NB4 (cell line): ENCODE data around the gene TNFSF8.

Source experiments
- CTCF ChIP-seq: IDR thresholded peaks from one replicate; pipeline ENCODE4 v1.5.1; 2012; ENCODE audit warnings: low read depth, low read length
- MYC ChIP-seq: IDR thresholded peaks from 2 replicates; pipeline ENCODE4 v1.6.1; 2011; ENCODE audit warnings: low read depth, low read length
- POLR2A ChIP-seq: IDR thresholded peaks from 2 replicates; pipeline ENCODE4 v1.6.1; 2011; ENCODE audit warnings: mild to moderate bottlenecking; ENCODE audit not compliant: insufficient read length; ENCODE audit errors: extremely low read depth

GRCh38 chr9:114853071-114853855 lies 77.1 kb downstream of the TNFSF8 start:
- TF ChIP-seq CTCF = no peak
- TF ChIP-seq POLR2A = no peak
- TF ChIP-seq MYC = no peak
